ENCODE data around the gene LAMA2. TPM values are rescaled to one million over a fixed set of nuclear protein-coding genes. Genes with fewer than 3 reads are reported as not detected.

LAMA2 gene
- total and polyA plus RNA-seq, 2 experiments from 2014 or later = 11.1 to 57.5 TPM

GRCh38 chr6:129492260-129492659 lies 609.3 kb downstream of the LAMA2 start:
- Histone ChIP-seq H3K4me2 (no peak overlapping the region), H3K27ac (peak overlapping the region; percentile 95), H3K36me3 (replicated peaks; ENCODE audit: insufficient read depth, low read depth) (no peaks in the 10 kb centered on the region), H3K4me3 (no peak overlapping the region), H3K27me3 (no peaks in the 10 kb centered on the region), H3K9me3 (ENCODE audit: low read depth) (no peaks in the 10 kb centered on the region), H4K20me1 (ENCODE audit: insufficient read depth, poor library complexity, severe bottlenecking) (no peaks in the 10 kb centered on the region), H3K9me2 (replicated peaks; ENCODE audit: insufficient read depth) (no peaks in the 10 kb centered on the region), H3K79me2 (no peaks in the 10 kb centered on the region), H3K4me1 (ENCODE audit: insufficient read depth) (peaks cover 14% of the 10 kb centered on the region), H2AFZ (no peak overlapping the region)
- DNase-seq (ENCODE audit: low spot score) = no peak
- no peak for TF ChIP-seq CTCF (IDR thresholded peaks at IDR 0.05; ENCODE audit: poor library complexity)
- no peak for TF ChIP-seq EZH2phosphoT487 (IDR thresholded peaks at IDR 0.05; ENCODE audit: low read depth, severe bottlenecking, unreplicated experiment)
- no peak for TF ChIP-seq EZH2 (IDR thresholded peaks at IDR 0.05; ENCODE audit: borderline replicate concordance)
- whole genome bisulfite sequencing (ENCODE audit: low lambda C conversion rate, missing lambda C conversion rate) = 85% methylated on average over 4 of the region's 4 CpGs

GRCh38 chr6:129493354-129493902 lies 610.5 kb downstream of the LAMA2 start:
- Histone ChIP-seq H3K4me2 (no peak overlapping the region), H4K20me1 (ENCODE audit: insufficient read depth, poor library complexity, severe bottlenecking) (no peaks in the 10 kb centered on the region), H2AFZ (no peak overlapping the region), H3K9me2 (replicated peaks; ENCODE audit: insufficient read depth) (no peaks in the 10 kb centered on the region), H3K4me3 (no peak overlapping the region), H3K27me3 (no peaks in the 10 kb centered on the region), H3K4me1 (ENCODE audit: insufficient read depth) (peaks cover 22% of the 10 kb centered on the region), H3K9me3 (ENCODE audit: low read depth) (no peaks in the 10 kb centered on the region), H3K27ac (peak overlapping the region; percentile 78), H3K79me2 (no peaks in the 10 kb centered on the region), H3K36me3 (replicated peaks; ENCODE audit: insufficient read depth, low read depth) (no peaks in the 10 kb centered on the region)
- TF ChIP-seq EZH2 (IDR thresholded peaks at IDR 0.05; ENCODE audit: borderline replicate concordance) (no peak), EZH2phosphoT487 (IDR thresholded peaks at IDR 0.05; ENCODE audit: low read depth, severe bottlenecking, unreplicated experiment) (no peak), CTCF (IDR thresholded peaks at IDR 0.05; ENCODE audit: poor library complexity) (no peak)
- DNase-seq (ENCODE audit: low spot score) = peak; percentile 44
- 50% methylated on average over 6 of the region's 6 CpGs for WGBS (ENCODE audit: low lambda C conversion rate, missing lambda C conversion rate)

- H3K27ac ChIP-seq = peak overlapping the region; percentile 78
- H3K4me2 ChIP-seq = no peak overlapping the region
- H3K79me2 ChIP-seq = no peaks in the 10 kb centered on the region
- no peak for TF ChIP-seq CTCF (IDR thresholded peaks at IDR 0.05; ENCODE audit: poor library complexity)
- TF ChIP-seq EZH2 (IDR thresholded peaks at IDR 0.05; ENCODE audit: borderline replicate concordance) = no peak
- no peak for TF ChIP-seq EZH2phosphoT487 (IDR thresholded peaks at IDR 0.05; ENCODE audit: low read depth, severe bottlenecking, unreplicated experiment)
- 87% methylated on average over 2 of the region's 2 CpGs for WGBS (ENCODE audit: low lambda C conversion rate, missing lambda C conversion rate)
- H2AFZ ChIP-seq = no peak overlapping the region
- no peak for DNase-seq (ENCODE audit: low spot score)
- H3K4me3 ChIP-seq = no peak overlapping the region
- H4K20me1 ChIP-seq (ENCODE audit: insufficient read depth, poor library complexity, severe bottlenecking) = no peaks in the 10 kb centered on the region
- no peaks in the 10 kb centered on the region for H3K9me2 ChIP-seq (replicated peaks; ENCODE audit: insufficient read depth)
- H3K36me3 ChIP-seq (replicated peaks; ENCODE audit: insufficient read depth, low read depth) = no peaks in the 10 kb centered on the region
- no peaks in the 10 kb centered on the region for H3K27me3 ChIP-seq
- no peaks in the 10 kb centered on the region for H3K9me3 ChIP-seq (ENCODE audit: low read depth)
- peaks cover 27% of the 10 kb centered on the region for H3K4me1 ChIP-seq (ENCODE audit: insufficient read depth)
These were observed 611.2 kb downstream of the LAMA2 start for GRCh38 chr6:129494099-129494498.

GRCh38 chr6:129494586-129494985 lies 611.6 kb downstream of the LAMA2 start:
- DNase-seq (ENCODE audit: low spot score) = no peak
- H4K20me1 ChIP-seq (ENCODE audit: insufficient read depth, poor library complexity, severe bottlenecking) = no peaks in the 10 kb centered on the region
- no peak overlapping the region for H2AFZ ChIP-seq
- no peaks in the 10 kb centered on the region for H3K27me3 ChIP-seq
- H3K79me2 ChIP-seq = no peaks in the 10 kb centered on the region
- no peaks in the 10 kb centered on the region for H3K9me3 ChIP-seq (ENCODE audit: low read depth)
- H3K4me3 ChIP-seq = no peak overlapping the region
- no peaks in the 10 kb centered on the region for H3K9me2 ChIP-seq (replicated peaks; ENCODE audit: insufficient read depth)
- no peak for TF ChIP-seq CTCF (IDR thresholded peaks at IDR 0.05; ENCODE audit: poor library complexity)
- TF ChIP-seq EZH2phosphoT487 (IDR thresholded peaks at IDR 0.05; ENCODE audit: low read depth, severe bottlenecking, unreplicated experiment) = no peak
- TF ChIP-seq EZH2 (IDR thresholded peaks at IDR 0.05; ENCODE audit: borderline replicate concordance) = no peak
- no peak overlapping the region for H3K4me2 ChIP-seq
- peaks cover 30% of the 10 kb centered on the region for H3K4me1 ChIP-seq (ENCODE audit: insufficient read depth)
- H3K36me3 ChIP-seq (replicated peaks; ENCODE audit: insufficient read depth, low read depth) = no peaks in the 10 kb centered on the region
- H3K27ac ChIP-seq = peak overlapping the region; percentile 78
